ENCODE measurements around the gene MEGF6. TPM values are rescaled to one million over a fixed set of nuclear protein-coding genes. Genes with fewer than 3 reads are reported as not detected.

The MEGF6 gene
- polyA plus RNA-seq, 1 donor (not counting 4 experiments of a cell fraction or from before 2014, with no cell fraction given), result 0.24 TPM

DNA sequence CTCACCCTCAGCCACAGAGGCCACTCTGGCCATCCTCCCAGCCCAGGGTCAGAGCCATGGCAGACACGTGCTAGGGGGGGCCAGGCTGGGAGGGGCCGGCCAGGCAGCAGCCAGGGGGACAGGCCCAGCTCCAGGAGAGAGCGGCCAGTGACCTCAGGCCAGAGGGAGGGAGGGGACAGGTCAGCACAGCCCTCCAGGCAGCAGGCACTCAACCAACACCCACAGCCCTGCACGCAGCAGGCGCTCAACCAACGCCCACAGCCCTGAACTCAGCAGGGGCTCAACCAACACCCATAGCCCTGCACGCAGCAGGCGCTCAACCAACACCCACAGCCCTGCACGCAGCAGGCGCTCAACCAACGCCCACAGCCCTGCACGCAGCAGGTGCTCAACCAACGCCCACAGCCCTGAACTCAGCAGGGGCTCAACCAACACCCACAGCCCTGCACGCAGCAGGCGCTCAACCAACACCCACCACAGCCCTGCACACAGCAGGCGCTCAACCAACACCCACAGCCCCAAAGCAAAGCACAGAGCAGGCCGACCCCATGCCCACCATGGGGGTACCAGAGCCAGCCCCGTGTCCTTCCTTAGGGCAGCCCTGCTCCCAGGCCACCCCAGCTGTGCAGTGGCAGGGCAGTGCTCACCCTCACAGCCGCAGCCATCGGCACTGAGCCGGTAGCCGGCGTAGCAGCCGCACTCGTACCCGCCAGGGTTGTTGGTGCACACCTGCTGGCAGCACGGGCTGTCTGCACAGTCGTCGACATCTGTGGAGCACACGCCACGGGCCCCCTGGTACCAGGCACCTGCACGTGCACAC is 101.0 kb downstream of the MEGF6 start:
- no peak for DNase-seq (ENCODE audit: low read depth, low spot score)
- Histone ChIP-seq H3K4me2 (ENCODE audit: control insufficient read depth, extremely low read depth, insufficient read depth, low read depth, low read length) (no peak overlapping the region), H3K9me3 (ENCODE audit: control insufficient read depth, low read depth, low read length) (no peaks in the 10 kb centered on the region), H2AFZ (ENCODE audit: control insufficient read depth, low read length) (no peak overlapping the region), H3K27ac (ENCODE audit: control insufficient read depth, insufficient read depth, low read length) (no peak overlapping the region), H3K79me2 (ENCODE audit: control insufficient read depth, insufficient read depth, low read length) (no peaks in the 10 kb centered on the region), H3K36me3 (ENCODE audit: control insufficient read depth in 2 of 2, extremely low read depth in 1 of 2, insufficient read depth in 2 of 2, low read length in 2 of 2) (no peaks in the 10 kb centered on the region), H3K27me3 (ENCODE audit: control insufficient read depth, extremely low read depth, insufficient read depth, low read length) (peaks cover 11% of the 10 kb centered on the region), H4K20me1 (ENCODE audit: control insufficient read depth, extremely low read depth, insufficient read depth, low read length) (no peaks in the 10 kb centered on the region), H3K9ac (ENCODE audit: control insufficient read depth, extremely low read depth, insufficient read depth, low read length) (no peak overlapping the region), H3K4me3 (ENCODE audit: control insufficient read depth in 2 of 3, extremely low read depth in 1 of 3, insufficient read depth in 2 of 3, low read depth in 1 of 3, low read length in 3 of 3) (no peak overlapping the region), H3K4me1 (ENCODE audit: control insufficient read depth, extremely low read depth, insufficient read depth, low read length) (no peaks in the 10 kb centered on the region), H3K9me1 (ENCODE audit: control insufficient read depth, extremely low read depth, insufficient read depth, low read length) (no peaks in the 10 kb centered on the region)
- TF ChIP-seq, protein P1, sequence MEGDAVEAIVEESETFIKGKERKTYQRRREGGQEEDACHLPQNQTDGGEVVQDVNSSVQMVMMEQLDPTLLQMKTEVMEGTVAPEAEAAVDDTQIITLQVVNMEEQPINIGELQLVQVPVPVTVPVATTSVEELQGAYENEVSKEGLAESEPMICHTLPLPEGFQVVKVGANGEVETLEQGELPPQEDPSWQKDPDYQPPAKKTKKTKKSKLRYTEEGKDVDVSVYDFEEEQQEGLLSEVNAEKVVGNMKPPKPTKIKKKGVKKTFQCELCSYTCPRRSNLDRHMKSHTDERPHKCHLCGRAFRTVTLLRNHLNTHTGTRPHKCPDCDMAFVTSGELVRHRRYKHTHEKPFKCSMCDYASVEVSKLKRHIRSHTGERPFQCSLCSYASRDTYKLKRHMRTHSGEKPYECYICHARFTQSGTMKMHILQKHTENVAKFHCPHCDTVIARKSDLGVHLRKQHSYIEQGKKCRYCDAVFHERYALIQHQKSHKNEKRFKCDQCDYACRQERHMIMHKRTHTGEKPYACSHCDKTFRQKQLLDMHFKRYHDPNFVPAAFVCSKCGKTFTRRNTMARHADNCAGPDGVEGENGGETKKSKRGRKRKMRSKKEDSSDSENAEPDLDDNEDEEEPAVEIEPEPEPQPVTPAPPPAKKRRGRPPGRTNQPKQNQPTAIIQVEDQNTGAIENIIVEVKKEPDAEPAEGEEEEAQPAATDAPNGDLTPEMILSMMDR (optimal IDR thresholded peaks at IDR 0.05 in 1 of 3, IDR thresholded peaks at IDR 0.05 in 1 of 3, conservative IDR thresholded peaks at IDR 0.05 in 1 of 3; ENCODE audit: extremely low read depth in 1 of 3, insufficient read depth in 2 of 3, low read length in 3 of 3), result no peak
- no peak for TF ChIP-seq EZH2 (IDR thresholded peaks at IDR 0.05; ENCODE audit: low read length)
- FAIRE-seq, result no peak
- dilution Hi-C loops (cut with MboI; ENCODE audit: extremely low pct_ligation_motif_present, low sequenced_read_pairs), result no loop called here

DNA sequence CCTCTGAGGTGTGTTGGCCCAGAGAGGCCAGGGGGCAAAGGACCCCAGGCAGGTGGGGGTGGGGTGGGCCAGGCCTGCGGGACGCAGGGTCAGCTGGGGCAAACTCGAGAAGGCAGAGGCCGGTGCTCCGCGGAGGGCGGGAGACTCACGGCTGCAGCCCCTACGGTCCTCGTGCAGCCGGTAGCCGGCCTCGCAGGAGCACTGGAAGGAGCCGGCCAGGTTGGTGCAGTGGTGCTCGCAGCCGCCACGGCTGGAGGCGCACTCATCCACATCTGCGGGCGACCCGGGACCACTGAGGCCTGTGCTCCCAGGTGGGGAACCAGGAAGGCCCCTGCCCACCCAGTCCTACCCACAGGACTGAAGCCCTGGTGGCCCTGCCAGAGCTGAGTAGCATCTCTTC is 101.6 kb downstream of the MEGF6 start:
- no peak for TF ChIP-seq EZH2 (IDR thresholded peaks at IDR 0.05; ENCODE audit: low read length)
- TF ChIP-seq, protein P1 (optimal IDR thresholded peaks at IDR 0.05 in 1 of 3, IDR thresholded peaks at IDR 0.05 in 1 of 3, conservative IDR thresholded peaks at IDR 0.05 in 1 of 3; ENCODE audit: extremely low read depth in 1 of 3, insufficient read depth in 2 of 3, low read length in 3 of 3), result no peak
- Histone ChIP-seq H3K79me2 (ENCODE audit: control insufficient read depth, insufficient read depth, low read length) (no peaks in the 10 kb centered on the region), H4K20me1 (ENCODE audit: control insufficient read depth, extremely low read depth, insufficient read depth, low read length) (no peaks in the 10 kb centered on the region), H3K9ac (ENCODE audit: control insufficient read depth, extremely low read depth, insufficient read depth, low read length) (no peak overlapping the region), H3K27ac (ENCODE audit: control insufficient read depth, insufficient read depth, low read length) (no peak overlapping the region), H3K9me3 (ENCODE audit: control insufficient read depth, low read depth, low read length) (no peaks in the 10 kb centered on the region), H3K27me3 (ENCODE audit: control insufficient read depth, extremely low read depth, insufficient read depth, low read length) (peaks cover 11% of the 10 kb centered on the region), H3K4me1 (ENCODE audit: control insufficient read depth, extremely low read depth, insufficient read depth, low read length) (no peaks in the 10 kb centered on the region), H3K4me3 (ENCODE audit: control insufficient read depth in 2 of 3, extremely low read depth in 1 of 3, insufficient read depth in 2 of 3, low read depth in 1 of 3, low read length in 3 of 3) (no peak overlapping the region), H3K4me2 (ENCODE audit: control insufficient read depth, extremely low read depth, insufficient read depth, low read depth, low read length) (no peak overlapping the region), H2AFZ (ENCODE audit: control insufficient read depth, low read length) (no peak overlapping the region), H3K36me3 (ENCODE audit: control insufficient read depth in 2 of 2, extremely low read depth in 1 of 2, insufficient read depth in 2 of 2, low read length in 2 of 2) (no peaks in the 10 kb centered on the region), H3K9me1 (ENCODE audit: control insufficient read depth, extremely low read depth, insufficient read depth, low read length) (no peaks in the 10 kb centered on the region)
- FAIRE-seq (no peak), DNase-seq (ENCODE audit: low read depth, low spot score) (no peak)
- dilution Hi-C loops (cut with MboI; ENCODE audit: extremely low pct_ligation_motif_present, low sequenced_read_pairs), result no loop called here
